GM19023 (cell line): ENCODE measurements around the gene RTL10.

Experiments used
- ATAC-seq: cut with Tn5 transposase; IDR thresholded peaks from one replicate; pipeline ENCODE4 v1.9.1; 2021; ENCODE audit warnings: mild to moderate bottlenecking, moderate library complexity; ENCODE audit not compliant: unreplicated experiment

RTL10 gene

DNA sequence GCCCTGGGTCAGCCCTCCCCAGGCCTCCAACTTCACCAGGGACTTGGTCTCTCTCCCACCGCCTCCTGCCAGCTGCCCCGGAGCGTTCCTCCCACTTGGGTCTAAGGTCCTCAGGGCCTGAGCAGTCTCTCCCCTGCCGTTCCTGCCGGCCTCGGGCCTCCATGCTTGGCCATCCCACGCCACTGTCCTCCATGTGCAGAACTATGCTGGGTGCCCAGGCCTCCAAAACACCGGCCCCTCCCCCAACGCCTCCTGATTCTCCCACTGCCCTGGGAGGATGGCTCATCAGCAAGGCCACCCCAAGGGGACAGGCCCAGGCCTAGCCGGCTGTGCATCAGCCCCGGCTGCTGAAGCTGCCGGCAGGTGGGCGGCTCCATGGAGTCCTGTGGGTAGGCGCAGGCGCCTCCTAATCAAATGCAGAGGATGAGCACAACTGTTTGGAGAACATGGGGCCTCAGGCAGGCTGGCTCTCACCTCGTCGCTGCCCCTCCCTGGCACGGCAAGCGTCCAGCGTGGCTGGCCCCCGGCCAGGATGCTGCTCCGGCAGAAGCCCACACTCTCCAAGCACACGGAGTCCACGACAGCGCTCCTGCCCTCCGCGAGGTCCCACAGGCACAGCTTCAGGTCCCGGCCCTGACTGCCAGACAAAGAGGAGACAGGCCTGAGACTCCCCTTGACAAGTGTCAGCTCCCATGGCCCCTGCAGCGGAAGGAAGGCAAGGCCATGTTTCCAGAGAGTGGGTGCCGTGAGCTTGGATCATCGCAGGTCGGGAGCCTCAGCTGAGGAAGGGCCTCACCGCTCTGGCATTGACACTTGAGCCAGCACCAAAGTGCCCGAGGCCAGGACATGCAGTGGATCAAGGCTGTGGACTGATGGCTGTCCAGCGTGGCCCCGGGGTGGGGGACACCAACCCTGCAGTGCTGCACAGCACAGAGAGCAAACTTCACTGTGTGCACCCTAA, 42.6 kb downstream of the RTL10 start:
- ATAC-seq = no peak

DNA sequence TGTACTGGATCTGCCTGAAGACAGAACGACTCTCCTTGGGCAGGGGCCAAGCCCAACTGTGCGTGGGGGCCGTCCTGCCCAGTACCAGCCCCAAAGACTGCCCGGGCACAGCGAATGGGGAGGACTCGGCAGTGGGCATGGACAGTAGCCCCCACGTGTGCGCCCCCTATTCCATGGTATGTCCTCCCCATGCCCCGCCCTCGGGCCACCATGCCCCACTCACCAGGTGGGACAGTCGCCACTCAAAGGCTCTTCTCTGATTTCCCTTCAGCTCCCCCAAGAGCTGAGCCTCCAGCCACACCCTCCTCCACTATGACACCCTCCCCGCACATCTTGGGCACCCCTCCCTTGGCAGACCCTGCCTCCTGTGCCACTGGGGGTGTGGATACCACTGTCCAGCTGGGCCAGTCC, 43.5 kb downstream of the RTL10 start:
- ATAC-seq = no peak

- no peak for ATAC-seq
Observed at GRCh38 chr22:19810381-19811201, 44.1 kb downstream of the RTL10 start.

DNA sequence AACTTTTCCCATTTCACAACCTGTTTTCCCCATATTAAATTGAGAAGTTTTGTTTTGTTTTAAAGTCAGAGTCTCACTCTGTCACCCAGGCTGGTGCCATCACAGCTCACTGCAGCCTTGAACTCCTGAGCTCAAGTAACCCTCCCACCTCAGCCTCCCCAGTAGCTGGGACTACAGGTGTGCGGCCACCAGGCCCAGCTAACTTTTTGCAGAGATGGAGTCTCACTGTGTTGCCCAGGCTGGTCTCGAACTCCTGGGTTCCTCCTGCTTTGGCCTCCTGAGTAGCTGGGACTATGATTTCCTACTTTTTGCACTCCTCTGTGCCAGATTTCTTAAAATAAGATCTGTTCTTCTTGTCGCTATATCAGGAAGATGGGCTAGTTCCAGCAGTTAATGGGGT, 44.9 kb downstream of the RTL10 start:
- ATAC-seq = no peak

- ATAC-seq = no peak
Observed at GRCh38 chr22:19808873-19809478, 45.7 kb downstream of the RTL10 start.

DNA sequence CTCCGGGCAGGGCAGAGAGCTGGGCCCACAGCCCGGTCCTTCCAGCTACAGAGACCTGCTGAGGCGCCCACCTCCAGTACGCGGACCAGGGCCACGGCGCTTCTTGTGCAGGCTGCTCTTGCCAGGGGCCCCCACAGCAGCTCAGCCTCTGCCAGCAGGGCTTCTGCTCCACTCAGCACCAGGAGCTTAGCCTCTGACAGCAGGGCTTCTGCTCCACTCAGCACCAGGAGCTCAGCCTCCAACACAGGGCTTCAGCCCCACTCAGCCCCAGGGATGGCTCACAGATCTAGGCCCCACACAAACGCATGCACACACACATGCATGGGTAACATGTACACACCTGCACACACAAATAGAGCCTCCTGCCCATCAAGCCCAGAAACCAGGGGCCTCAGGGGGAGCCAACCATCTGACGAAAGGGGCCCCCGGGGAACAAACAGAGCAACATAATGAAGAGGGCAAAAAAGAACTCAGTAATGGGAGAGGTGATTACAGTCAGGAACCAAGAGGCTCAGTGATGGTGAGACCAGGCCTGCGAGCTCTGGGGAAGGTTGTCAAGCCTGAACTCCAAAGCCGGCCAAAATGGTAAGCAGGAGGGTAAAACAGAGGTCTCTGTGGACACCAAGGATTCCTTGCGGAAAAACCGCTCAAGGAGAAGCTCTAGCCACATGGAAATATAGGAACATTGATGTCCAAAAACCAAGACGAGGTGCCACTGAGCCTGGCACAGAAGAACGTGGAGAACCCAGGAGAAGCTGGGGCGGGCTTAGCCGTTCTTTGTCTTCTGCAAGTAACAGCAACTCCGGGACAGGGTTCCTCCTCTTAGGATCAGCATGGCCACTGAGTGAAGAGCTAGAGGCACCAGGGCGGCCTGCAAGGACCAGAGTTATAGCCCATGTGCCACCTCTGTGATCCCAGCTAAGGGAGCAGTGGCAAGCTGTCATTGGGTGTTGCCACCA, 46.5 kb downstream of the RTL10 start:
- ATAC-seq = no peak

DNA sequence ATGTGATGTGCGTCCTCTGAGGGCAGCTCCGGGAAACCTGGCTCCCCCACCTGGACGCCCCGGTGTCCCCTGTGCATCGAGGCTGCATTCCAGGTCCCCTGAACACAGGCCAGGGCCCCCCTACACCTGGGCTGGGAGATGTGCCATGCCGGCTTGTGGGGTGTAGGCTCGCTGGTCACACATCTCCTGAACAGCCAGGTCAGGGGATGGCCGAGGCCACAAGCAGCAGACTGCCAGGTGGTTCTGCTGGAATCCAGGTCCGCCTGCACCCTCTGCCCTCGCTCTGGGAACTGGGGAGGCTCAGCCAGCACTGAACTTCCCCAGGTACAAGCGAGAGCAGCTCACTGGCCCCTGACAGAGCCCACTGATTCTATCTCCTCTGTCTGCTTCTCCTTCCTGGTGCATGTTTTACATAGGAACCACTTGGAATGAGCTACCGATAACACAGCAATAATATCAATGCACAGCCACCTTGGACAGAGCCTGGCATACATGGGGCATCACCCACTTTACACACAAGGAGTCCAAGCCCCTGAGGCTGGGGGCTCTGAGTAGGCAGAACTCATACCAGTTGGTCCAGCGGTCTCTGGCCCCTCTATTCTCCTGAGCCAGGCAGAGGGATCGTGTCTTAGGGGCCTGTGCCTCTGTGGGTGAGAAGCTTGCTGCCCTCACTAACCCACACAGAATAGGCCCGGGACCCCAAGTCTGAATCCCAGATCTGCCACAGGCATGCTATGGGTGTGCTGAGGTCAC, 47.3 kb downstream of the RTL10 start:
- ATAC-seq = no peak

DNA sequence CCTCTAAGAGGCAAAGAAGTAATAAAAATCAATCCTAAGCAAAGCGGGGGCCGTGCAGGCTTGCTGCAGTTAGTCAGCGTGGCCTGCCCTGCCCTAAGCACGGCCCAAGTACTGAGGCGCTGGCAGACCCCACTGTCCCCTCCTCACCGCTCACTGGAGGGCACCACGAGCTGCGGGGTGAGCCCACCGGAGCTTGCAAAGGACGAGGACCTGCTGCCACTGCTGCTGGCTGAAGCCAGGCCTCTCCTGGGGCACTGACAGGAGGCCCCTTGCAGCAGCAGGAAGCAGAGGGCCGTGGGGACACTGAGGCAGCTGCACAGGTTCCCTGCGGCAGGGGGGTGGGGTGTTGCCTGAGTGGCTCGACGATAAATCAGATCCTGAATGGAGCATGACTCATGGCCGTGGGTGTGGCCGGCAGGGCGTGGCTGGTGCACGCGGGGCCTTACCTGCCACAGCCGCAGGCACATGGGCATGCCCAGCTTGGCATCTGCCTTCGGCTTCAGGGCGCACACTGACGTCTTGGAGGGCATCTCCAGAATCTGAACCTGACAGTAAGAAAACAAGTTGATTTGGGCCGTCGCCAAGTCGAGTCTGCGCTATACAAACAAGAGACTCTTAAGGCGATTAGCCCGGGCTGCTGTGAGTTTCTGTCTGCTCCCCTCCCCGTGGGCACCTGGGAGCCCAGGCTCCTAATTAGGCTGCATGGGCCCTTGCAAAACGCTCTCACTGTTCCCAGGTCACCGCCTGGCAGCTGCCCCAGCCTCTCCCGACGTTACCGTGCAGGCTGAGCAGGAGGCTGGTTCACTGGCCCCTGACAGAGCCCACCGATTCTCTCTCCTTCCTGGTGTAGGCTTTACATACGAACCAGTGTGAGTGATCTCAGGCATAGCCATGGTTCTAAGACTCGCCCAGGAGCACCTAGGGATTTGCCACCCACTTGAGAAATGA, 48.2 kb downstream of the RTL10 start:
- no peak for ATAC-seq

DNA sequence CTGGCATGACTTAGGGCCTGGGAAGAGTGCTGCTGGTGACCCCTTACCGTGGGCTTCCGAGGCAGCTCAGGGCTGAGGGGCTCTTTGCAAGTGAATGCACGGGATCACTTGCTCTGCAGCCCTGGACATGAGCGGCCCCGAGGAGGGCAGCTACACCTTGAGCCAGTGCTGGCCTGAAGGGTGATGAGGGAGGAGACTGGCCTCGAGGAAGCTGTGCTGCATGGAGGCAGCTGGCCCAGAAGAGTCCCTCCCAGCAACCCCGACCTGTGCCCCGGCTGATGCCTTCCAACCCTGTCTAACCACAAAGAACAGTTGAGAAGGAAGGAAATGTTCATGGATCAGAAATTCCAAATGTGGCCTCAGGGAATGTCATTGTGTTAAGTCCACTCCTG, 48.9 kb downstream of the RTL10 start:
- no peak for ATAC-seq
